ENCODE measurements around the gene FARP1.

Gene FARP1

DNA sequence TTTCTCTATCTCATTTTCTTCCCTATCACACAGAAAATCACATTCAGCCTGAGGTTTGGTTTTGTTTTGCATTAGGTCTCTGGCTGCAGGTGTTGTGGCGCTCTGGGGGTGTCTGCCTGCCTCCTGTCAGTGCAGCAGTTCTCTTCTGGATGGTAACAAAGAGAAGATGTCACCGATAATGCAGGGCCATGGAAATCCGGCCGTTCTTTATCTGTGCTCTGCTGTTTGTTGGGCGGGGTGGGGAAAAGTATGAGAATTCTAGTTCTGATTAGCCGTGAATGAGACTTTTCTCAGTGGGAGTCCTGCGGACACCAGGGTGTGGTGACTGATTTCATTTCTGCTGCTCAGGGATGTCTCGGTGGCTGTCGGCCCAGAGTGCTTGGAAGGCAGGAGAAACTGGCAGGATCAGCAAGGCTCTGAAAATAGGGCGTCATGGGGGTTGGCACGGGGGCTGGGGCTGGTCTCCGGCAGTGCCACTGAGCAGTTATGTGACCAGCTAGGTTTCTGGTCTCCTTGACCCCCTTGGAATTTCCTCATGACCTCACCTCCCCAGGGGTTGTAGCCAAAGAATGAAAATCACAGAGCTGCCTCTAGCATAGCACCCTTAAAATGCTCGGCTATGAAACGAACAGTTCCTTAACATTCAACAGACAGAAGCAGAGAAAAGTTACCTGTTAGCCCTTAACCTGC is 29.2 kb downstream of the FARP1 start:
- ChIA-PET POLR2A (no interaction called here), CTCF (no interaction called here)
- TF ChIP-seq, protein P1, sequence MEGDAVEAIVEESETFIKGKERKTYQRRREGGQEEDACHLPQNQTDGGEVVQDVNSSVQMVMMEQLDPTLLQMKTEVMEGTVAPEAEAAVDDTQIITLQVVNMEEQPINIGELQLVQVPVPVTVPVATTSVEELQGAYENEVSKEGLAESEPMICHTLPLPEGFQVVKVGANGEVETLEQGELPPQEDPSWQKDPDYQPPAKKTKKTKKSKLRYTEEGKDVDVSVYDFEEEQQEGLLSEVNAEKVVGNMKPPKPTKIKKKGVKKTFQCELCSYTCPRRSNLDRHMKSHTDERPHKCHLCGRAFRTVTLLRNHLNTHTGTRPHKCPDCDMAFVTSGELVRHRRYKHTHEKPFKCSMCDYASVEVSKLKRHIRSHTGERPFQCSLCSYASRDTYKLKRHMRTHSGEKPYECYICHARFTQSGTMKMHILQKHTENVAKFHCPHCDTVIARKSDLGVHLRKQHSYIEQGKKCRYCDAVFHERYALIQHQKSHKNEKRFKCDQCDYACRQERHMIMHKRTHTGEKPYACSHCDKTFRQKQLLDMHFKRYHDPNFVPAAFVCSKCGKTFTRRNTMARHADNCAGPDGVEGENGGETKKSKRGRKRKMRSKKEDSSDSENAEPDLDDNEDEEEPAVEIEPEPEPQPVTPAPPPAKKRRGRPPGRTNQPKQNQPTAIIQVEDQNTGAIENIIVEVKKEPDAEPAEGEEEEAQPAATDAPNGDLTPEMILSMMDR (IDR thresholded peaks at IDR 0.05; ENCODE audit: control extremely low read depth, extremely low read depth, low read depth, missing control alignments): no peak
- no peak for DNase-seq (ENCODE audit: extremely low spot score)

- DNase-seq (ENCODE audit: extremely low spot score): no peak
- CTCF ChIA-PET: no interaction called here
- POLR2A ChIA-PET: no interaction called here
- TF ChIP-seq, protein P1 (IDR thresholded peaks at IDR 0.05; ENCODE audit: control extremely low read depth, extremely low read depth, low read depth, missing control alignments): no peak
Observed at GRCh38 chr13:98172590-98173422, 29.9 kb downstream of the FARP1 start.

GRCh38 chr13:98173431-98174152 is 30.7 kb downstream of the FARP1 start:
- CTCF ChIA-PET: no interaction called here
- POLR2A ChIA-PET: no interaction called here
- TF ChIP-seq, protein P1 (IDR thresholded peaks at IDR 0.05; ENCODE audit: control extremely low read depth, extremely low read depth, low read depth, missing control alignments): no peak
- no peak for DNase-seq (ENCODE audit: extremely low spot score)

- no peak for DNase-seq (ENCODE audit: extremely low spot score)
- ChIA-PET CTCF (no interaction called here), POLR2A (no interaction called here)
- TF ChIP-seq, protein P1 (IDR thresholded peaks at IDR 0.05; ENCODE audit: control extremely low read depth, extremely low read depth, low read depth, missing control alignments): no peak
Observed at GRCh38 chr13:98174307-98174706, 31.4 kb downstream of the FARP1 start.

- ChIA-PET CTCF (interaction anchor here (0.9 kb wide), 1 partner anchor 271 kb away, joined by 3 read pairs; no protein-coding TSS in a partner anchor), POLR2A (no interaction called here)
- TF ChIP-seq, protein P1 (IDR thresholded peaks at IDR 0.05; ENCODE audit: control extremely low read depth, extremely low read depth, low read depth, missing control alignments): no peak
- no peak for DNase-seq (ENCODE audit: extremely low spot score)
Observed at GRCh38 chr13:98175043-98175442, 32.1 kb downstream of the FARP1 start.

DNA sequence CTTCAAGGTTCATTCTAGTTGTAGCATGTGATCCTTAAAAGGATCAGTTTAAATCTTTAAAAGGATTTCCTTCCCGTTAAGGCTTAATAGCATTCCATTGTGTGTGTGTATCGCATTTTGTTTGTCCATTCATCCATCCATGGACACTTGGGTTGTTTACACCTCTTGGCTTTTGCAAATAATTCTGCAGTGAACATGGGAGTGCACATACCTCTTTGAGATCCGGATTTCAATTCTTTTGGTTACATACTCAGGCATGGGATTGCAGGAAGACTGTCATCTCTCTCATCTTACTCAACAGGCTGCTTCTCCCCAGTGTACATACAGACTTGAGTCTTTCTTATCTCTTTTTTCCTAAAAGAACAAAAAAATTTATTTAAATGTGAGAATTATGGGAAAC is 32.9 kb downstream of the FARP1 start:
- ChIA-PET CTCF (interaction anchor here (0.9 kb wide), 1 partner anchor 270 kb away, joined by 3 read pairs; no protein-coding TSS in a partner anchor), POLR2A (no interaction called here)
- DNase-seq (ENCODE audit: extremely low spot score): no peak
- TF ChIP-seq, protein P1 (IDR thresholded peaks at IDR 0.05; ENCODE audit: control extremely low read depth, extremely low read depth, low read depth, missing control alignments): no peak
